WTC11 (cell line): ENCODE measurements around the gene HS3ST3A1.

Source experiments
- RELA ChIP-seq: sonication (generic); formaldehyde crosslinking; IDR thresholded peaks from 2 replicates; pipeline ENCODE4 v1.8.1; 2022; ENCODE audit warnings: missing genetic modification reagents, mild to moderate bottlenecking, borderline replicate concordance
- TF ChIP-seq, protein P1 (sequence below): fragments of 200-600 bp; IDR thresholded peaks from 2 replicates; pipeline ENCODE4 v1.8.0; 2022; ENCODE audit warnings: antibody characterized with exemption

DNA sequence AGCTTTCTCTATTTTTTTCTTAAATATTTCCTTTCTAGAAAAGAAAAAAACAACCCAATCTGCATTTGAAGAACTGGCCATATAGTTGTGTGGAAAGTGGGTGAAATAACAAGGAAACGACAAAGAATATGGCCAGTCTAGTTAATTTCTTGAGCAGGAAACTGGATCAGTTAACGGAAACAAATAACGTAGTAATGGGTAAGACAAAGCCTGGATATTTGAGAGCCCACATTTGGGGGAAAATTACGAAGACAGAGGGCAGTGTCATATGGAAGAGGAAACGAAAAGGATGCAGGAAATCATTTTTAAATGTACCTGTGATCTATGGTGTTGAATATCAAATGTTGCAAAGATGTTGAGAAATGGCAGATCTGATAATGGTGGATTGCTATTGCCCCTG, 78.6 kb downstream of the HS3ST3A1 start:
- TF ChIP-seq, protein P1, sequence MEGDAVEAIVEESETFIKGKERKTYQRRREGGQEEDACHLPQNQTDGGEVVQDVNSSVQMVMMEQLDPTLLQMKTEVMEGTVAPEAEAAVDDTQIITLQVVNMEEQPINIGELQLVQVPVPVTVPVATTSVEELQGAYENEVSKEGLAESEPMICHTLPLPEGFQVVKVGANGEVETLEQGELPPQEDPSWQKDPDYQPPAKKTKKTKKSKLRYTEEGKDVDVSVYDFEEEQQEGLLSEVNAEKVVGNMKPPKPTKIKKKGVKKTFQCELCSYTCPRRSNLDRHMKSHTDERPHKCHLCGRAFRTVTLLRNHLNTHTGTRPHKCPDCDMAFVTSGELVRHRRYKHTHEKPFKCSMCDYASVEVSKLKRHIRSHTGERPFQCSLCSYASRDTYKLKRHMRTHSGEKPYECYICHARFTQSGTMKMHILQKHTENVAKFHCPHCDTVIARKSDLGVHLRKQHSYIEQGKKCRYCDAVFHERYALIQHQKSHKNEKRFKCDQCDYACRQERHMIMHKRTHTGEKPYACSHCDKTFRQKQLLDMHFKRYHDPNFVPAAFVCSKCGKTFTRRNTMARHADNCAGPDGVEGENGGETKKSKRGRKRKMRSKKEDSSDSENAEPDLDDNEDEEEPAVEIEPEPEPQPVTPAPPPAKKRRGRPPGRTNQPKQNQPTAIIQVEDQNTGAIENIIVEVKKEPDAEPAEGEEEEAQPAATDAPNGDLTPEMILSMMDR, result no peak
- no peak for TF ChIP-seq RELA (CRISPR knock-in tag)
